Bronchial epithelial cell (primary cell): ENCODE data around the gene PTPRN2. TPM values are rescaled to one million over a fixed set of nuclear protein-coding genes. Genes with fewer than 3 reads are reported as not detected.

Experiments used
- DNase-seq: peaks from one replicate; pipeline ENCODE4 v3.0.0-alpha.2; 2010; ENCODE audit warnings: low read depth
- FAIRE-seq: peaks from 2 replicates; lab custom pipeline; 2011; peaks lifted over from hg19 to GRCh38; lab: Jason Lieb, UNC
- H3K27me3 ChIP-seq: 2 replicates; pipeline ENCODE4 v1.5.1; 2011; ENCODE audit warnings: low read length; ENCODE audit not compliant: control insufficient read depth, insufficient read depth
- H3K36me3 ChIP-seq: 2 replicates; pipeline ENCODE4 v1.5.1; 2011; ENCODE audit warnings: low read length; ENCODE audit not compliant: control insufficient read depth, insufficient read depth
- H3K4me3 ChIP-seq: 2 replicates; pipeline ENCODE4 v1.5.1; 2011; ENCODE audit warnings: mild to moderate bottlenecking, low read depth, low read length, control low read depth
- CTCF ChIP-seq: IDR thresholded peaks from 2 replicates; pipeline ENCODE4 v1.5.1; 2011; ENCODE audit warnings: mild to moderate bottlenecking, moderate library complexity, low read length, control low read depth, inconsistent platforms; ENCODE audit not compliant: insufficient read depth, severe bottlenecking
- total RNA-seq: library from RNA; depleted of rRNA; stranded (reverse); fragments of >200 nt; gene quantifications from 2 replicates; pipeline ENCODE4 v1.2.1, GENCODE V29; 2014

Gene PTPRN2
- total RNA-seq, 1 donor from 2014 or later: 1.1 TPM

DNA sequence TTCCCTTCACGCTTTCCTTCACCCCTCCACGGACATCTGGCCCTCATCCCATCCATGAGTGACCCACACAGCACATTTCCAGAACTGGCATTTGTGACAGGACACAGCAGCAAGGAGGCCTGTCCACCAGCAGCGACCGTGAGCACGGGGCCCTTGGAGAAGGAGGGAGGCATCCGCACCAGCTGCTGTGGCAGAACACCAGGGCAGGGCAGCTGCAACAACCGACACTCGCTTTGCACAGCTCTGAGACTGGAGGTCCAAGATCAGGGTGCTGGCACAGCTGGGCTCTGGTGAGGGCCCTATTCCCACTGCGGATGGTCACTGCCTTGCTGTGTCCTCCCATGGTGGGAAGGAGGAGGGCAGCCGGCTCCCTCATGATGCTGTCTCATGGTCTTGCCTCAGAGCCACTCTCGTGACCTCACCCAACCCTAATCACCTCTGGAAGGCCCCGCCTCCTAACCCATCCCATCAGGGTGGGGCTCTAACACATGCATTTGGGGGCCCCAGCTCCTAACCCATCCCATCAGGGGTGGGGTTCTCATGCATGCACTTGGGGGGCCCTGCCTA lies 36.7 kb downstream of the PTPRN2 start:
- no peak for TF ChIP-seq CTCF
- Histone ChIP-seq H3K27me3 (no peaks in the 10 kb centered on the region), H3K4me3 (no peak overlapping the region), H3K36me3 (no peaks in the 10 kb centered on the region)
- DNase-seq: no peak
- FAIRE-seq: no peak

DNA sequence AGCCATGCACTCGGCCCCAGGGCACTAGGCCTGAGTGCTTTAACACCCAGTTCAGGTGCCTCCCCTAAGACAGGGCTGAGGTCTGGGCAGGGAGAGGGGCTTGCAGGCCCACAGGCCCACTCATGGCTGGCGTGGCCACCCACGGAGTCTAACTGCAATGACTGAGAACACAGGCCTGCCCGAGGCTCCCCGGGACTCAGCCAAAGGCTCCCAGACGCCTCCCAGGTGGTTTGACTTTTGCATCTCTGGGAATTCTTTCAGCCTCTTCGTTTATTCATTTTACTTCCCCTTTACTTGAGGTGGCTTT lies 37.3 kb downstream of the PTPRN2 start:
- Histone ChIP-seq H3K36me3 (no peaks in the 10 kb centered on the region), H3K27me3 (no peaks in the 10 kb centered on the region), H3K4me3 (no peak overlapping the region)
- DNase-seq (no peak), FAIRE-seq (no peak)
- TF ChIP-seq CTCF: no peak

GRCh38 chr7:158549616-158550393 lies 37.8 kb downstream of the PTPRN2 start:
- FAIRE-seq: no peak
- Histone ChIP-seq H3K36me3 (no peaks in the 10 kb centered on the region), H3K27me3 (no peaks in the 10 kb centered on the region), H3K4me3 (no peak overlapping the region)
- TF ChIP-seq CTCF: no peak
- no peak for DNase-seq

- H3K27me3 ChIP-seq: no peaks in the 10 kb centered on the region
- no peak for TF ChIP-seq CTCF
- no peak overlapping the region for H3K4me3 ChIP-seq
- FAIRE-seq: no peak
- DNase-seq: no peak
- H3K36me3 ChIP-seq: no peaks in the 10 kb centered on the region
Measured at GRCh38 chr7:158549176-158549615, 38.4 kb downstream of the PTPRN2 start.

- DNase-seq: no peak
- FAIRE-seq: no peak
- no peak overlapping the region for H3K4me3 ChIP-seq
- no peaks in the 10 kb centered on the region for H3K36me3 ChIP-seq
- no peaks in the 10 kb centered on the region for H3K27me3 ChIP-seq
- TF ChIP-seq CTCF: no peak
Measured at GRCh38 chr7:158548726-158549125, 38.9 kb downstream of the PTPRN2 start.
